GM12892 (cell line): ENCODE data around the gene CCDC112.

ENCODE experiments used
- POLR2A ChIP-seq: IDR thresholded peaks from 2 replicates; pipeline ENCODE4 v1.6.1; 2011; ENCODE audit warnings: low read depth, low read length, control low read depth
- POLR2AphosphoS5 ChIP-seq: IDR thresholded peaks from 2 replicates; pipeline ENCODE4 v1.6.1; 2011; ENCODE audit warnings: low read depth, low read length, control low read depth
- TAF1 ChIP-seq: IDR thresholded peaks from 2 replicates; pipeline ENCODE4 v1.6.1; 2011; ENCODE audit warnings: low read depth, mild to moderate bottlenecking, control low read depth, low read length, borderline replicate concordance

DNA sequence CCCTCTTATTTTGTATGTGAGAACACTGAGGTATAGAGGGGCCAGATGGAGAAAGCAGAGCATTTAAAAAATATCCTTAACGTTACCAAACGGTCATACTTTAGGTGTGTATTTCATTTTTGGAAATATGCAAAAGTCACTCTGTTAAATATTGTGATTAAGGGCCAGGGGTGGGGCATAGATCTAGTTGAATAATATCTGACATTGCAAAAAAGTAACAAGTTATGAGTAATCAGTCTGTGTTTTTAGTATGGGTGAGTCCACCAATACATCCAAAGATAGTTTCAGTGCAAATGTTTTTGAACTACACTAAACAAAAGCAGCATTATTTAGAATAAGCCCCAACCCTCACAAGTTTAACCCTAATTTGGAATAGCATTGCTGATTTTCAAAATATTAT, 45.3 kb upstream of the CCDC112 start:
- TF ChIP-seq POLR2AphosphoS5 = no peak
- no peak for TF ChIP-seq POLR2A
- no peak for TF ChIP-seq TAF1
